Activated B cell treated with CpG ODN at 0.5 μM for 24 hours (primary cell): ENCODE measurements around the gene ELOF1. TPM values are rescaled to one million over a fixed set of nuclear protein-coding genes. Genes with fewer than 3 reads are reported as not detected.
A peak's percentile ranks its signal among the peaks of the same experiment; 100 is the strongest.
"Not testable (repeated sequence)": the region's sequence is repeated elsewhere in the genome, so short reads cannot be mapped to it uniquely, and the experiment has no call there.

Source experiments
- ATAC-seq: fragments of 200-7000 bp; cut with Tn5 transposase; one replicate; pipeline ENCODE4 v1.10.0; 2021; ENCODE audit warnings: low read depth, mild to moderate bottlenecking, moderate library complexity
- CTCF ChIA-PET: fragments of 350-600 bp; sonication (Branson Sonifier 250); formaldehyde crosslinking; loops from one replicate; lab custom pipeline; 2021; ENCODE audit warnings: antibody characterized with exemption; lab: Charles Lee
- POLR2A ChIA-PET: fragments of 350-600 bp; sonication (Branson Sonifier 250); formaldehyde crosslinking; loops from one replicate; lab custom pipeline; 2021; ENCODE audit warnings: antibody characterized with exemption; lab: Charles Lee
- DNase-seq: peaks from one replicate; pipeline ENCODE4 v3.0.0; 2022
- H3K27ac Mint-ChIP-seq: one replicate; pipeline ENCODE4 v1.8.0; 2020; ENCODE audit warnings: mixed read lengths
- H3K27me3 Mint-ChIP-seq: one replicate; pipeline ENCODE4 v1.8.0; 2021; ENCODE audit warnings: mixed read lengths
- H3K36me3 Mint-ChIP-seq: one replicate; pipeline ENCODE4 v1.8.0; 2021; ENCODE audit warnings: low read depth, mixed read lengths
- H3K4me1 Mint-ChIP-seq: one replicate; pipeline ENCODE4 v1.8.0; 2021; ENCODE audit warnings: mixed read lengths
- H3K4me3 Mint-ChIP-seq: one replicate; pipeline ENCODE4 v1.8.0; 2020; ENCODE audit warnings: mild to moderate bottlenecking, mixed read lengths
- H3K9me3 Mint-ChIP-seq: one replicate; pipeline ENCODE4 v1.8.0; 2020; ENCODE audit warnings: mixed read lengths
- CTCF ChIP-seq: fragments of 200-600 bp; IDR thresholded peaks from one replicate; pipeline ENCODE4 v1.8.0; 2022; ENCODE audit warnings: antibody characterized with exemption, mild to moderate bottlenecking
- intact Hi-C: fragments of 100-400 bp; cut with micrococcal nuclease; formaldehyde crosslinking; loops from one replicate; pipeline ENCODE4 v1.15.1; 2024
- total RNA-seq: library from RNA; stranded (reverse); gene quantifications from 2 replicates; pipeline ENCODE4 v1.2.3, GENCODE V29; 2022

ELOF1 gene
- total RNA-seq, 1 donor from 2014 or later, result 61.7 TPM

- H3K36me3 Mint-ChIP-seq, result peaks cover 7% of the 10 kb centered on the region
- peaks cover 68% of the 10 kb centered on the region for H3K4me1 Mint-ChIP-seq
- TF ChIP-seq CTCF, result no peak
- ChIA-PET CTCF (no interaction called here), POLR2A (interaction anchor here (9.2 kb wide), 1 partner anchor 12 kb away, joined by 314 read pairs; the partner anchor contains the start of gene ACP5)
- intact Hi-C loops, result no loop called here
- no peaks in the 10 kb centered on the region for H3K27me3 Mint-ChIP-seq
- no peaks in the 10 kb centered on the region for H3K9me3 Mint-ChIP-seq
- H3K27ac Mint-ChIP-seq, result no peak overlapping the region
- no peak overlapping the region for H3K4me3 Mint-ChIP-seq
- DNase-seq (no peak), ATAC-seq (no peak)
These were observed 11.0 kb upstream of the ELOF1 start for GRCh38 chr19:11570039-11570462.

- Mint-ChIP-seq H3K27ac (peak overlapping the region; percentile 86), H3K36me3 (peaks cover 4% of the 10 kb centered on the region), H3K9me3 (no peaks in the 10 kb centered on the region), H3K27me3 (no peaks in the 10 kb centered on the region), H3K4me3 (peak overlapping the region; percentile 73), H3K4me1 (peaks cover 79% of the 10 kb centered on the region)
- POLR2A ChIA-PET, result interaction anchor here (0.8 to 1.2 kb wide), 4 partner anchors 9 to 248 kb away, joined by 3 to 11 read pairs (median 4); partner anchors contain the start of gene ZNF440
- DNase-seq (no peak), ATAC-seq (no peak)
- intact Hi-C loops, result no loop called here
- TF ChIP-seq CTCF, result no peak
- CTCF ChIA-PET, result no interaction called here
These were observed 7.1 kb upstream of the ELOF1 start for GRCh38 chr19:11566164-11566563.

- Mint-ChIP-seq H3K4me1 (peaks cover 82% of the 10 kb centered on the region), H3K27ac (peak overlapping the region; percentile 84)
- H3K27me3 Mint-ChIP-seq, ATAC-seq, H3K36me3 Mint-ChIP-seq, intact Hi-C loops, H3K4me3 Mint-ChIP-seq, H3K9me3 Mint-ChIP-seq, CTCF ChIA-PET, DNase-seq: not testable (repeated sequence)
- POLR2A ChIA-PET, result interaction anchor here (1.0 to 1.2 kb wide), 2 partner anchors 9 to 10 kb away, joined by 4 read pairs; no protein-coding TSS in a partner anchor
These were observed 6.6 kb upstream of the ELOF1 start for GRCh38 chr19:11565649-11565980.

DNA sequence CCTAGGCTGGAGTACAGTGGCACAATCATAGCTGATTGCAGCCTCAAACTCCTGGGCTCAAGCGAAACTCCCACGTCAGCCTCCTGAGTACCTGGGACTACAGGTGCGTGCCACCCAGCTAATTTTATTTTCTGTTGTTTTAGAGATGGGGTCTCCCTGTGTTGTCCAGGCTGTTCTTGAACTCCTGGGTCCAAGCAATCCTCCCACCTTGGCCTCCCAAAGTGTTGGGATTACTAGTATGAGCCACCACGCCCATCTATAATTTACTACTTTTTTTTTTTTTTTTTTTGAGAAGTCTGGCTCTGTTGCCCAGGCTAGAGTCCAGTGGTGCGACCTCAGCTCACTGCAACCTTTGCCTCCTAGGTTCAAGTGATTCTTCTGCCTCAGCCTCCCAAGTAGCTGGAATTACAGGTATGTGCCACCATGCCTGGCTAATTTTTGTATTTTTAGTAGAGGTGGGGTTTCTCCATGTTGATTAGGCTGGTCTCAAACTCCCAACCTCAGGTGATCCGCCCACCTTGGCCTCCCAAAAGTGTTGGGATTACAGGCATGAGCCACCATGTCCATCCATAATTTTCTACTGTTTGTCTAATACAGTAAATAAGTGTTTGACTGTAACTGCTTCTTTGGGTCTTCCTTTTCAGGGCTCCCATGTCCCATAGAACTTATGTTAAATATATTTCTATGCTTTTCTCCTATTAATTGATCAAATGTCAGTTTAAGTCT is 5.2 kb upstream of the ELOF1 start:
- DNase-seq, H3K36me3 Mint-ChIP-seq, CTCF ChIA-PET, H3K9me3 Mint-ChIP-seq, intact Hi-C loops, H3K27me3 Mint-ChIP-seq, ATAC-seq: not testable (repeated sequence)
- Mint-ChIP-seq H3K27ac (peak overlapping the region; percentile 84), H3K4me3 (peak overlapping the region; percentile 60), H3K4me1 (peaks cover 78% of the 10 kb centered on the region)
- POLR2A ChIA-PET, result interaction anchor here (0.7 to 3.1 kb wide), 7 partner anchors 10 to 288 kb away, joined by 3 to 29 read pairs (median 4); no protein-coding TSS in a partner anchor

GRCh38 chr19:11563532-11563931 is 4.5 kb upstream of the ELOF1 start:
- no peak for DNase-seq
- H3K4me3 Mint-ChIP-seq, result no peak overlapping the region
- H3K9me3 Mint-ChIP-seq, result no peaks in the 10 kb centered on the region
- peaks cover 9% of the 10 kb centered on the region for H3K36me3 Mint-ChIP-seq
- peaks cover 78% of the 10 kb centered on the region for H3K4me1 Mint-ChIP-seq
- no peak for TF ChIP-seq CTCF
- H3K27ac Mint-ChIP-seq, result peak overlapping the region; percentile 64
- CTCF ChIA-PET, result interaction anchor here (1.4 kb wide), 1 partner anchor 22 kb away, joined by 4 read pairs; no protein-coding TSS in a partner anchor
- no peaks in the 10 kb centered on the region for H3K27me3 Mint-ChIP-seq
- POLR2A ChIA-PET, result interaction anchor here (0.5 to 3.1 kb wide), 7 partner anchors 11 to 208 kb away, joined by 3 to 29 read pairs (median 3); no protein-coding TSS in a partner anchor
- ATAC-seq, result no peak
- intact Hi-C loops, result no loop called here
